ENCODE measurements around the gene PRPF40B. TPM values are rescaled to one million over a fixed set of nuclear protein-coding genes. Genes with fewer than 3 reads are reported as not detected.

PRPF40B gene
- total and polyA plus RNA-seq, 9 of the 15 experiments (the other 6 are each of a cell fraction or from before 2014, with no cell fraction given): 0.55 to 10.6 (median 4.8) TPM

DNA sequence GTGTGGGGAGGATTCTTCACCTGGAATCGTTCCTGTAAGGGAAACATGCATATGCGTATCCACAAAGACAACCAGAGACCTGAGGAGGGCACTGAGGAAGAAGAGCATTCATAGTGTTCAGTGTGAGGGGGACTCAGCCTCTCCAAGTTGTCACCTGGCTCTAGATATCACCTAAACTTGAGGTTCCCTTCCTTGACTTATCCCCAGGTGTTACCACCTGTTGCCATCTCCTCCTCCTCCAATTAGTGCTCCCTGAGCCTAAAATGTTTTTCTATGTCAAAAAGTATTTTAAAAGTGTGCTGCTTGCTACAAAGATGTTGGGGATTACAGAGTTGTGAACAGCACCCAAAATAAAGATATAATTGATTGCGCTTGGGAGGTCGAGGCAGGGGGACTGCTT is 42.8 kb downstream of the PRPF40B start (continued):
- no peak for TF ChIP-seq NR2C2 (CRISPR knock-in tag; IDR thresholded peaks at IDR 0.05)
- TF ChIP-seq NR2C2 (tag; IDR thresholded peaks at IDR 0.05): no peak
- TF ChIP-seq PHF21A (IDR thresholded peaks at IDR 0.05; ENCODE audit: borderline replicate concordance, low read depth): no peak
- TF ChIP-seq XRCC4 (IDR thresholded peaks at IDR 0.05; ENCODE audit: extremely low read depth, insufficient read depth, insufficient read length): no peak
- no peak for TF ChIP-seq FOXA1 (IDR thresholded peaks at IDR 0.05; ENCODE audit: borderline replicate concordance)
- TF ChIP-seq CCNT2 (IDR thresholded peaks at IDR 0.05; ENCODE audit: borderline replicate concordance, extremely low read depth, insufficient read length, low read depth, low read length): no peak
- TF ChIP-seq ZNF253 (CRISPR knock-in tag; conservative IDR thresholded peaks at IDR 0.05): no peak
- no peak for TF ChIP-seq MCM2 (IDR thresholded peaks at IDR 0.05; ENCODE audit: low read depth)
- TF ChIP-seq, protein P1, sequence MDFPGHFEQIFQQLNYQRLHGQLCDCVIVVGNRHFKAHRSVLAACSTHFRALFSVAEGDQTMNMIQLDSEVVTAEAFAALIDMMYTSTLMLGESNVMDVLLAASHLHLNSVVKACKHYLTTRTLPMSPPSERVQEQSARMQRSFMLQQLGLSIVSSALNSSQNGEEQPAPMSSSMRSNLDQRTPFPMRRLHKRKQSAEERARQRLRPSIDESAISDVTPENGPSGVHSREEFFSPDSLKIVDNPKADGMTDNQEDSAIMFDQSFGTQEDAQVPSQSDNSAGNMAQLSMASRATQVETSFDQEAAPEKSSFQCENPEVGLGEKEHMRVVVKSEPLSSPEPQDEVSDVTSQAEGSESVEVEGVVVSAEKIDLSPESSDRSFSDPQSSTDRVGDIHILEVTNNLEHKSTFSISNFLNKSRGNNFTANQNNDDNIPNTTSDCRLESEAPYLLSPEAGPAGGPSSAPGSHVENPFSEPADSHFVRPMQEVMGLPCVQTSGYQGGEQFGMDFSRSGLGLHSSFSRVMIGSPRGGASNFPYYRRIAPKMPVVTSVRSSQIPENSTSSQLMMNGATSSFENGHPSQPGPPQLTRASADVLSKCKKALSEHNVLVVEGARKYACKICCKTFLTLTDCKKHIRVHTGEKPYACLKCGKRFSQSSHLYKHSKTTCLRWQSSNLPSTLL (IDR thresholded peaks at IDR 0.05): no peak
- TF ChIP-seq ERF (CRISPR knock-in tag; IDR thresholded peaks at IDR 0.05): no peak
- no peak for TF ChIP-seq ZC3H11A (IDR thresholded peaks at IDR 0.05; ENCODE audit: low read depth, low read length)
- TF ChIP-seq CBX5 (IDR thresholded peaks at IDR 0.05; ENCODE audit: borderline replicate concordance, low read depth): no peak
- TF ChIP-seq STAG1 (CRISPR knock-in tag; IDR thresholded peaks at IDR 0.05; ENCODE audit: borderline replicate concordance): no peak
- no peak for TF ChIP-seq ZNF354B (CRISPR knock-in tag; IDR thresholded peaks at IDR 0.05)
- TF ChIP-seq RBM15 (IDR thresholded peaks at IDR 0.05; ENCODE audit: insufficient read depth, low read length): no peak

All from K562 (cell line).